Measurements from ENCODE around the gene BANK1.

DNA sequence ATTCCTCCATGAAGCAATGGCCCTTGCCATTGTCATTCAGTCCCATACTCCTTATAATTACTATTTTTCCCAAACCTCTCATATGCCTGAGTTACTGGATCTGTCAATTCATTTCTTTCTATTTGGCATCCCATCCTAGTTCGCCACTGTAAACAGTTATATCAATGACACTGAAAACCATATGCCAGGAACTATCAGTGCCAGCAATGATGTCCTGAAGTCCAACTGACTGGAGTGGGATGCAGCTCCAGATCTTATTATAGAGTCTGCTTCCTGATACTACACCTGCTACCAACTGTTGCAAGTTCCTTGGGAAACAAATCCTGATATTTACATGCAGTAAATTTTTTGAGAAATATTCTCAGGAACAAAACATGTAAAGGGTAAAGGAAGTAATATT is 27.0 kb upstream of the BANK1 start:
- no peak for TF ChIP-seq EZH2 (IDR thresholded peaks at IDR 0.05; ENCODE audit: insufficient read depth, poor library complexity, severe bottlenecking)
- TF ChIP-seq EZH2phosphoT487 (IDR thresholded peaks at IDR 0.05; ENCODE audit: insufficient read depth, low read depth), result no peak

Measured in GM23248 (cell line).